Measurements from ENCODE around the gene KLK8. TPM values are rescaled to one million over a fixed set of nuclear protein-coding genes. Genes with fewer than 3 reads are reported as not detected.

KLK8 gene
- 1.3 TPM for total RNA-seq

GRCh38 chr19:51001515-51001914 lies at the start of gene KLK8:
TSS of gene KLK8 (minus strand) at chr19:51001604. CDS start at chr19:51001167, 437 bp downstream.
- DNase-seq: peak; percentile 12

GRCh38 chr19:51047031-51047335 lies 45.6 kb upstream of the KLK8 start:
- DNase-seq: peak; percentile 6

- DNase-seq: no peak
Measured at GRCh38 chr19:51044327-51044726, 42.9 kb upstream of the KLK8 start.

- no peak for DNase-seq
Measured at GRCh38 chr19:51043497-51043896, 42.1 kb upstream of the KLK8 start.

GRCh38 chr19:51040151-51040550 lies 38.7 kb upstream of the KLK8 start:
- DNase-seq: no peak

- DNase-seq: no peak
Measured at GRCh38 chr19:51036519-51036918, 35.1 kb upstream of the KLK8 start.

- DNase-seq: no peak
Measured at GRCh38 chr19:51034704-51035103, 33.3 kb upstream of the KLK8 start, which contains the start of gene KLK12. TSS of gene KLK12 (minus strand) at chr19:51035002. CDS start at chr19:51034621, 381 bp downstream.

- no peak for DNase-seq
Measured at GRCh38 chr19:51031880-51032225, 30.4 kb upstream of the KLK8 start.

- no peak for DNase-seq
Measured at GRCh38 chr19:51031220-51031879, 29.9 kb upstream of the KLK8 start.

- DNase-seq: no peak
Measured at GRCh38 chr19:51030631-51031030, 29.2 kb upstream of the KLK8 start.

- DNase-seq: no peak
Measured at GRCh38 chr19:51029718-51030117, 28.3 kb upstream of the KLK8 start.

GRCh38 chr19:51027873-51028272 lies 26.5 kb upstream of the KLK8 start:
- DNase-seq: no peak

- DNase-seq: peak; percentile 33
Measured at GRCh38 chr19:51027126-51027806, 25.9 kb upstream of the KLK8 start.

GRCh38 chr19:51026554-51026831 lies 25.1 kb upstream of the KLK8 start, which contains the start of gene KLK11:
TSS of gene KLK11 (minus strand) at chr19:51026616. CDS start at chr19:51025631, 985 bp downstream.
- DNase-seq: peak; percentile 22

- DNase-seq: peak; percentile 17
Measured at GRCh38 chr19:51025809-51026553, 24.6 kb upstream of the KLK8 start.

GRCh38 chr19:51025401-51025800 lies 24.0 kb upstream of the KLK8 start:
- DNase-seq: no peak

- no peak for DNase-seq
Measured at GRCh38 chr19:51024924-51025323, 23.5 kb upstream of the KLK8 start.

- no peak for DNase-seq
Measured at GRCh38 chr19:51023946-51024345, 22.5 kb upstream of the KLK8 start.

- DNase-seq: no peak
Measured at GRCh38 chr19:51022526-51022925, 21.1 kb upstream of the KLK8 start.

GRCh38 chr19:51020988-51021651 lies 19.7 kb upstream of the KLK8 start:
- peak; percentile 63 for DNase-seq

- DNase-seq: no peak
Measured at GRCh38 chr19:51019544-51019925, 18.1 kb upstream of the KLK8 start, which contains the start of gene KLK10. TSS of gene KLK10 (minus strand) at chr19:51019709. CDS start at chr19:51019130, 579 bp downstream.

GRCh38 chr19:51018745-51019543 lies 17.5 kb upstream of the KLK8 start:
- DNase-seq: peak; percentile 16
